H1 (cell line): Measurements from ENCODE around the gene GSTO2. TPM values are rescaled to one million over a fixed set of nuclear protein-coding genes. Genes with fewer than 3 reads are reported as not detected.

Experiments
- microRNA-seq, 2 experiments: library from miRNA; unstranded; fragments of <30 nt; microRNA quantifications; one replicate each; pipeline versions ENCODE4 to v1.2.0, GENCODE V29; 2016 to 2020; ENCODE audit warnings: borderline microRNAs expressed in 2 of 2, borderline number of aligned reads in 2 of 2, borderline replicate concordance in 1 of 2
- polyA plus RNA-seq, 7 experiments: library from polyadenylated mRNA; depleted of rRNA in 3 of 7; stranded (reverse) in 5 of 7; unstranded in 2 of 7; fragments of >200 nt in 5 of 7; fragments of 200-250 nt in 2 of 7; gene quantifications; 1 replicate in 5 of 7; 2 replicates in 1 of 7; 4 replicates in 1 of 7; pipeline versions ENCODE4 v1.2.1 to v1.2.3, GENCODE V29; 2011 to 2013; ENCODE audit warnings: missing spikeins in 2 of 7, mixed read lengths in 2 of 7
- small RNA-seq: library from polyadenylated mRNA; stranded (forward); fragments of <200 nt; extraction: miRNeasy Mini kit (QIAGEN cat#:217004); gene quantifications from one replicate; pipeline ENCODE3, GENCODE V24; 2013; ENCODE audit not compliant: insufficient read depth
- total RNA-seq: library from RNA; stranded (reverse); fragmentation: NEBNext Ultra II Directional; extraction: Animal tissue kit (Norgen Biotek cat#: 25700); gene quantifications from 2 replicates; pipeline ENCODE4 v1.2.1, GENCODE V29; 2021

GSTO2 gene
- total and polyA plus RNA-seq, 2 of the 8 experiments (the other 6 are each of a cell fraction or from before 2014, with no cell fraction given): 13.1 to 41.7 TPM

Small RNAs within 50 kb of the gene (microRNA-seq; reads per million reads assigned to microRNA genes)
- 0.20 to 0.69 reads per million in 2 experiments for gene MIR4482

Small RNAs within 50 kb of the gene (small RNA-seq; reads per million reads assigned to genes)
- 21.3 reads per million, percentile 92 among the genes with 10 or more reads in this experiment for gene MIR4482

Other genes starting within 250 kb of the GSTO2 start
- 0.37 and 1.9 TPM in 2 replicates for gene COL17A1, start 183.3 kb upstream of the GSTO2 start, total RNA-seq
- 0.35 and 0.52 TPM in 2 replicates for gene COL17A1, start 183.3 kb upstream of the GSTO2 start, polyA plus RNA-seq (2011; rRNA removed)
- 6.9 and 7.7 TPM in 2 replicates for gene SFR1, start 147.0 kb upstream of the GSTO2 start, total RNA-seq
- gene SFR1, start 147.0 kb upstream of the GSTO2 start, polyA plus RNA-seq (2011; rRNA removed): 3.1 and 3.4 TPM in 2 replicates
- gene CFAP43, start 36.8 kb upstream of the GSTO2 start, total RNA-seq: 0.11 and 0.23 TPM in 2 replicates
- 0.27 and 0.35 TPM in 2 replicates for gene CFAP43, start 36.8 kb upstream of the GSTO2 start, polyA plus RNA-seq (2011; rRNA removed)
- 32.5 and 33.8 TPM in 2 replicates for gene GSTO1, start 14.3 kb upstream of the GSTO2 start, total RNA-seq
- gene GSTO1, start 14.3 kb upstream of the GSTO2 start, polyA plus RNA-seq (2011; rRNA removed): 17.3 and 22.4 TPM in 2 replicates
- gene ITPRIP, start 69.3 kb downstream of the GSTO2 start, total RNA-seq: 16.9 and 17.1 TPM in 2 replicates
- gene ITPRIP, start 69.3 kb downstream of the GSTO2 start, polyA plus RNA-seq (2011; rRNA removed): 15.2 and 15.3 TPM in 2 replicates
- gene CFAP58, start 84.6 kb downstream of the GSTO2 start, total RNA-seq: 0.71 and 1.1 TPM in 2 replicates
- 0.09 and 0.32 TPM in 2 replicates for gene CFAP58, start 84.6 kb downstream of the GSTO2 start, polyA plus RNA-seq (2011; rRNA removed)